GM12878 (cell line): ENCODE measurements around the gene CMC1. TPM values are rescaled to one million over a fixed set of nuclear protein-coding genes. Genes with fewer than 3 reads are reported as not detected.

Source experiments
- ATAC-seq: fragments of 200-7000 bp; cut with Tn5 transposase; 3 replicates; pipeline ENCODE4 v1.9.1; 2020; ENCODE audit warnings: mild to moderate bottlenecking, moderate library complexity
- BruUV-seq: library from RNA; stranded (reverse); fragments of 400-500 nt; replicated peaks from 2 replicates; lab custom pipeline; 2021; lab: Mats Ljungman, UMichigan
- CTCF ChIA-PET: fragments of 300-600 bp; sonication (Branson Sonifier 250); formaldehyde crosslinking; extraction: SDS; loops from one replicate; lab custom pipeline; 2021; ENCODE audit warnings: inconsistent platforms; lab: Yijun Ruan, JAX
- POLR2A ChIA-PET: fragments of 350-600 bp; formaldehyde crosslinking; extraction: SDS; loops from one replicate; lab custom pipeline; 2021; ENCODE audit warnings: inconsistent platforms; lab: Charles Lee
- RAD21 ChIA-PET: fragments of 300-600 bp; sonication (Branson Sonifier 250); formaldehyde crosslinking; loops from one replicate; lab custom pipeline; 2023; ENCODE audit warnings: antibody characterized with exemption; ENCODE audit not compliant: unreplicated experiment; lab: Charles Lee
- SMC1A ChIA-PET: fragments of 300-600 bp; sonication (Branson Sonifier 250); formaldehyde crosslinking; loops from one replicate; lab custom pipeline; 2023; ENCODE audit not compliant: unreplicated experiment, uncharacterized antibody; lab: Charles Lee
- DNase-seq: peaks from one replicate; pipeline ENCODE4 v3.0.0-alpha.2; 2011; ENCODE audit warnings: low read depth, low spot score
- FAIRE-seq: peaks from 3 replicates; lab custom pipeline; 2011; peaks lifted over from hg19 to GRCh38; lab: Jason Lieb, UNC
- H2AFZ ChIP-seq: 2 replicates; pipeline ENCODE4 v1.6.0; 2011; ENCODE audit warnings: low read depth, low read length, control low read depth; ENCODE audit not compliant: control insufficient read depth
- H3K27ac ChIP-seq: 2 replicates; pipeline ENCODE4 v1.5.1; 2011; ENCODE audit warnings: control low read depth; ENCODE audit not compliant: control insufficient read depth, insufficient read depth
- H3K27me3 ChIP-seq, 2 experiments: replicated peaks in 1 of 2; 2 replicates each; pipeline versions ENCODE4 v1.6.0 to v1.6.1; 2011; ENCODE audit warnings: low read length in 1 of 2; ENCODE audit not compliant: control insufficient read depth in 2 of 2, insufficient read depth in 2 of 2
- H3K36me3 ChIP-seq, 2 experiments: 2 replicates each; pipeline ENCODE4 v1.5.1; 2011; ENCODE audit warnings: low read length in 1 of 2; ENCODE audit not compliant: control insufficient read depth in 2 of 2, insufficient read depth in 2 of 2
- H3K4me1 ChIP-seq: 2 replicates; pipeline ENCODE4 v1.6.1; 2011; ENCODE audit warnings: mild to moderate bottlenecking, low read length, moderate library complexity, mixed read lengths; ENCODE audit not compliant: control insufficient read depth, insufficient read depth
- H3K4me2 ChIP-seq: 2 replicates; pipeline ENCODE4 v1.6.0; 2011; ENCODE audit warnings: control low read depth; ENCODE audit not compliant: control insufficient read depth, insufficient read depth
- H3K4me3 ChIP-seq: fragments of 200-600 bp; sonication (generic); 2 replicates; pipeline ENCODE4 v1.5.1; 2016
- H3K79me2 ChIP-seq: 2 replicates; pipeline ENCODE4 v1.6.0; 2011; ENCODE audit warnings: low read length; ENCODE audit not compliant: control insufficient read depth, insufficient read depth
- H3K9ac ChIP-seq: 2 replicates; pipeline ENCODE4 v1.8.0; 2011; ENCODE audit warnings: low read length, control low read depth, mixed read lengths; ENCODE audit not compliant: control insufficient read depth, insufficient read depth
- H3K9me3 ChIP-seq: replicated peaks from 3 replicates; pipeline ENCODE4 v1.5.1; 2011; ENCODE audit warnings: mild to moderate bottlenecking, low read length; ENCODE audit not compliant: control insufficient read depth, insufficient read depth
- H4K20me1 ChIP-seq: 2 replicates; pipeline ENCODE4 v1.6.0; 2011; ENCODE audit not compliant: control insufficient read depth, insufficient read depth
- BHLHE40 ChIP-seq, 2 experiments: fragments of 450-650 bp in 1 of 2; IDR thresholded peaks; 2 replicates each; pipeline ENCODE4 v1.6.1; 2011 to 2017; ENCODE audit warnings: low read depth in 2 of 2, borderline replicate concordance in 1 of 2, improper control_type of control experiment in 1 of 2, low read length in 1 of 2, mild to moderate bottlenecking in 1 of 2
- CREB1 ChIP-seq: IDR thresholded peaks from 2 replicates; pipeline ENCODE4 v1.6.1; 2012; ENCODE audit warnings: low read depth, mild to moderate bottlenecking, inconsistent platforms
- EP300 ChIP-seq, 2 experiments: fragments of 150-350 bp in 1 of 2; IDR thresholded peaks; 2 replicates each; pipeline ENCODE4 v1.6.1; 2011 to 2012; ENCODE audit warnings: low read depth in 2 of 2, low read length in 2 of 2, borderline replicate concordance in 1 of 2, improper control_type of control experiment in 1 of 2, inconsistent platforms in 1 of 2; ENCODE audit not compliant: control insufficient read depth in 1 of 2
- EZH2 ChIP-seq: IDR thresholded peaks from 2 replicates; pipeline ENCODE4 v1.6.1; 2012; ENCODE audit warnings: low read depth, mild to moderate bottlenecking, control low read depth, inconsistent platforms, low read length, borderline replicate concordance; ENCODE audit not compliant: control insufficient read depth
- KAT2A ChIP-seq: conservative IDR thresholded peaks from 2 replicates; pipeline ENCODE4 v1.6.1; 2011; ENCODE audit warnings: low read depth, low read length; ENCODE audit not compliant: control insufficient read depth
- KDM1A ChIP-seq: fragments of 200-600 bp; sonication (generic); IDR thresholded peaks from 2 replicates; pipeline ENCODE4 v1.6.1; 2016; ENCODE audit warnings: borderline replicate concordance
- NBN ChIP-seq: fragments of 450-650 bp; IDR thresholded peaks from 2 replicates; pipeline ENCODE4 v1.6.1; 2016
- SIX5 ChIP-seq: IDR thresholded peaks from 2 replicates; pipeline ENCODE4 v1.6.1; 2011; ENCODE audit warnings: mild to moderate bottlenecking, low read depth, low read length, moderate library complexity; ENCODE audit not compliant: severe bottlenecking
- STAT1 ChIP-seq: fragments of 450-650 bp; conservative IDR thresholded peaks from 2 replicates; pipeline ENCODE4 v1.6.1; 2014; ENCODE audit warnings: antibody characterized with exemption, mild to moderate bottlenecking
- SUZ12 ChIP-seq: fragments of 200-600 bp; sonication (generic); IDR thresholded peaks from one replicate; pipeline ENCODE4 v1.6.1; 2018; ENCODE audit warnings: antibody characterized with exemption, mild to moderate bottlenecking; ENCODE audit not compliant: unreplicated experiment
- TCF3 ChIP-seq: IDR thresholded peaks from 2 replicates; pipeline ENCODE4 v1.6.1; 2012; ENCODE audit warnings: low read depth, mild to moderate bottlenecking, low read length, borderline replicate concordance; ENCODE audit not compliant: insufficient read depth
- ZNF274 ChIP-seq: IDR thresholded peaks from one replicate; pipeline ENCODE4 v1.8.0; 2011; ENCODE audit not compliant: insufficient read length, insufficient read depth
- WGBS: methylation state at CpG from one replicate; pipeline ENCODE4 v1.1.6; 2016; ENCODE audit warnings: low lambda C conversion rate; ENCODE audit not compliant: insufficient replicate concordance, insufficient coverage; ENCODE audit errors: missing lambda C conversion rate; 5-methylcytosine and 5-hydroxymethylcytosine counted together
- in situ Hi-C: fragments of 300-500 bp; cut with MboI; formaldehyde crosslinking; loops from 9 replicates; pipeline ENCODE4 v1.14.3; 2018; ENCODE audit warnings: mixed read lengths
- intact Hi-C: fragments of 100-400 bp; cut with micrococcal nuclease; formaldehyde crosslinking; loops from one replicate; pipeline ENCODE4 v1.14.2; 2022; ENCODE audit not compliant: unreplicated experiment
- polyA plus RNA-seq, 11 experiments: library from polyadenylated mRNA; depleted of rRNA in 4 of 11; unstranded in 6 of 11; stranded (reverse) in 5 of 11; fragments of >200 nt; fragmentation: Nextera tagmentation in 4 of 11; fragmentation: Illumina TruSeq in 1 of 11; extraction: Ambion mirVana in 4 of 11; extraction: Trizol in 1 of 11; gene quantifications; 1 replicate in 1 of 11; 2 replicates in 10 of 11; pipeline versions ENCODE4 v1.2.1 to v1.2.3, GENCODE V29; 2011 to 2016; ENCODE audit warnings: inconsistent platforms in 2 of 11, missing spikeins in 2 of 11, low read depth in 1 of 11
- total RNA-seq, 4 experiments: library from RNA; depleted of rRNA in 3 of 4; stranded (reverse); fragments of >200 nt in 3 of 4; fragmentation: Illumina TruSeq in 1 of 4; extraction: Trizol in 1 of 4; gene quantifications; 2 replicates each; pipeline versions ENCODE4 v1.2.1 to v1.2.3, GENCODE V29; 2013 to 2021
- TF ChIP-seq, protein P1 (sequence below): fragments of 450-650 bp; IDR thresholded peaks from 2 replicates; pipeline ENCODE4 v1.6.1; 2017; ENCODE audit warnings: mild to moderate bottlenecking, moderate library complexity
- TF ChIP-seq, protein P2 (sequence below): IDR thresholded peaks from 2 replicates; pipeline ENCODE4 v1.6.1; 2011; ENCODE audit warnings: low read depth, mild to moderate bottlenecking, low read length, moderate library complexity, borderline replicate concordance; ENCODE audit errors: extremely low read depth
- TF ChIP-seq, protein P3 (sequence below): fragments of 450-650 bp; IDR thresholded peaks from 2 replicates; pipeline ENCODE4 v1.6.1; 2018; ENCODE audit warnings: borderline replicate concordance, mild to moderate bottlenecking; ENCODE audit not compliant: partially characterized antibody

The CMC1 gene
- total and polyA plus RNA-seq, 10 of the 15 experiments (the other 5 are each of a cell fraction or from before 2014, with no cell fraction given): 12.3 to 118 (median 29.3) TPM

DNA sequence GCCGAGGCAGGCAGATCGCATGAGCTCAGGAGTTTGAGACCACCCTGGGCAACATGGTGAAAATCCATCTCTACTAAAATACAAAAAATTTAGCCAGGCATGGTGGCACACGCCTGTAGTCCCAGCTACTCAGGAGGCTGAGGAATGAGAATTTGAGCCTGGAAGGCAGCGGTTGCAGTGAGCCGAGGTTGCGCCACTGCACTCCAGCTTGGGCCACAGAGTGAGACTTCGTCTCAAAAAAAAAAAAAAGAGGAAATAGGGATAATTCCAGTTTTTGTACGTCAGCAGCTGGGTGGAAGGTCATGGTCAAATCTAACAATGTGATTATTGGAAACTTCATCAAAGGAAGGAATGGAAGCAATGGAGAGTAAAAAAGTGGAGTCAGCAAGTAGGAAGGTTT is 3.1 kb downstream of the CMC1 start (continued):
- TF ChIP-seq, protein P1, sequence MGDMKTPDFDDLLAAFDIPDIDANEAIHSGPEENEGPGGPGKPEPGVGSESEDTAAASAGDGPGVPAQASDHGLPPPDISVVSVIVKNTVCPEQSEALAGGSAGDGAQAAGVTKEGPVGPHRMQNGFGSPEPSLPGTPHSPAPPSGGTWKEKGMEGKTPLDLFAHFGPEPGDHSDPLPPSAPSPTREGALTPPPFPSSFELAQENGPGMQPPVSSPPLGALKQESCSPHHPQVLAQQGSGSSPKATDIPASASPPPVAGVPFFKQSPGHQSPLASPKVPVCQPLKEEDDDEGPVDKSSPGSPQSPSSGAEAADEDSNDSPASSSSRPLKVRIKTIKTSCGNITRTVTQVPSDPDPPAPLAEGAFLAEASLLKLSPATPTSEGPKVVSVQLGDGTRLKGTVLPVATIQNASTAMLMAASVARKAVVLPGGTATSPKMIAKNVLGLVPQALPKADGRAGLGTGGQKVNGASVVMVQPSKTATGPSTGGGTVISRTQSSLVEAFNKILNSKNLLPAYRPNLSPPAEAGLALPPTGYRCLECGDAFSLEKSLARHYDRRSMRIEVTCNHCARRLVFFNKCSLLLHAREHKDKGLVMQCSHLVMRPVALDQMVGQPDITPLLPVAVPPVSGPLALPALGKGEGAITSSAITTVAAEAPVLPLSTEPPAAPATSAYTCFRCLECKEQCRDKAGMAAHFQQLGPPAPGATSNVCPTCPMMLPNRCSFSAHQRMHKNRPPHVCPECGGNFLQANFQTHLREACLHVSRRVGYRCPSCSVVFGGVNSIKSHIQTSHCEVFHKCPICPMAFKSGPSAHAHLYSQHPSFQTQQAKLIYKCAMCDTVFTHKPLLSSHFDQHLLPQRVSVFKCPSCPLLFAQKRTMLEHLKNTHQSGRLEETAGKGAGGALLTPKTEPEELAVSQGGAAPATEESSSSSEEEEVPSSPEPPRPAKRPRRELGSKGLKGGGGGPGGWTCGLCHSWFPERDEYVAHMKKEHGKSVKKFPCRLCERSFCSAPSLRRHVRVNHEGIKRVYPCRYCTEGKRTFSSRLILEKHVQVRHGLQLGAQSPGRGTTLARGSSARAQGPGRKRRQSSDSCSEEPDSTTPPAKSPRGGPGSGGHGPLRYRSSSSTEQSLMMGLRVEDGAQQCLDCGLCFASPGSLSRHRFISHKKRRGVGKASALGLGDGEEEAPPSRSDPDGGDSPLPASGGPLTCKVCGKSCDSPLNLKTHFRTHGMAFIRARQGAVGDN: no peak

DNA sequence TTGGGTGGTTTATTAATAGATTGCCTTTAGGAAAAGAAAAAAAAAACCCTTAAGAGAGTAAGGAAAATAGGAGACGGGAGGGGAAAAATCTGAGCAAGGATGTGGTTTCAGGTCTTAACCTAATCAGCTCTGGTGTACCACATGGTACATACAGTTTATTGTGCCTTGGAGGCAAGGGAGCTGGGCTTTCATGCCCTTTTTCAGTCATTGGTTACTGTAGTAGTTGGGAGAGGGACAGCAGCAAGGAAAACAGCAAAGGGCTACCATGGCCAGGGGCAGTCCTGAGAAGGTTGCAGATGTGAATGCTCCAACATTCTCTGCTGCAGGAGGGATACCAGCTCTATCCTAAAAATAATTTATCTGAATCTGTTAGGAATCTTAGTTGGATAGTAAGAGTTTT is 5.9 kb downstream of the CMC1 start:
- in situ Hi-C loops: no loop called here
- Histone ChIP-seq H3K4me2 (no peak overlapping the region), H4K20me1 (no peaks in the 10 kb centered on the region), H3K27ac (no peak overlapping the region), H3K4me1 (no peaks in the 10 kb centered on the region; the same call in 1 of the 2 replicates), H3K4me3 (no peak overlapping the region), H3K27me3 (no peaks in the 10 kb centered on the region), H3K9me3 (no peaks in the 10 kb centered on the region; the same call in 1 of the 3 replicates), H3K36me3 (no peaks in the 10 kb centered on the region), H3K79me2 (peaks cover 33% of the 10 kb centered on the region), H2AFZ (no peak overlapping the region), H3K9ac (no peak overlapping the region)
- no peak for DNase-seq
- SMC1A ChIA-PET: interaction anchor here (0.6 to 1.5 kb wide), 10 partner anchors 10 to 332 kb away, joined by 3 to 7 read pairs (median 4); no protein-coding TSS in a partner anchor
- no peak for ATAC-seq
- CTCF ChIA-PET: interaction anchor here (1.1 kb wide), 1 partner anchor 29 kb away, joined by 3 read pairs; no protein-coding TSS in a partner anchor
- POLR2A ChIA-PET: interaction anchor here (1.4 kb wide), 1 partner anchor 9 kb away, joined by 3 read pairs; no protein-coding TSS in a partner anchor
- 92% methylated on average over 1 of the region's 1 CpG for WGBS
- RAD21 ChIA-PET: interaction anchor here (0.8 to 1.3 kb wide), 4 partner anchors 12 to 118 kb away, joined by 3 read pairs; no protein-coding TSS in a partner anchor
- no peak for FAIRE-seq
- intact Hi-C loops: no loop called here
- no TSS peak for BruUV-seq
- TF ChIP-seq SUZ12: no peak
- no peak for TF ChIP-seq KAT2A
- no peak for TF ChIP-seq ZNF274
- TF ChIP-seq, protein P2, sequence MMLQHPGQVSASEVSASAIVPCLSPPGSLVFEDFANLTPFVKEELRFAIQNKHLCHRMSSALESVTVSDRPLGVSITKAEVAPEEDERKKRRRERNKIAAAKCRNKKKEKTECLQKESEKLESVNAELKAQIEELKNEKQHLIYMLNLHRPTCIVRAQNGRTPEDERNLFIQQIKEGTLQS: no peak
- TF ChIP-seq EZH2: no peak
- TF ChIP-seq NBN: no peak
- TF ChIP-seq, protein P3, sequence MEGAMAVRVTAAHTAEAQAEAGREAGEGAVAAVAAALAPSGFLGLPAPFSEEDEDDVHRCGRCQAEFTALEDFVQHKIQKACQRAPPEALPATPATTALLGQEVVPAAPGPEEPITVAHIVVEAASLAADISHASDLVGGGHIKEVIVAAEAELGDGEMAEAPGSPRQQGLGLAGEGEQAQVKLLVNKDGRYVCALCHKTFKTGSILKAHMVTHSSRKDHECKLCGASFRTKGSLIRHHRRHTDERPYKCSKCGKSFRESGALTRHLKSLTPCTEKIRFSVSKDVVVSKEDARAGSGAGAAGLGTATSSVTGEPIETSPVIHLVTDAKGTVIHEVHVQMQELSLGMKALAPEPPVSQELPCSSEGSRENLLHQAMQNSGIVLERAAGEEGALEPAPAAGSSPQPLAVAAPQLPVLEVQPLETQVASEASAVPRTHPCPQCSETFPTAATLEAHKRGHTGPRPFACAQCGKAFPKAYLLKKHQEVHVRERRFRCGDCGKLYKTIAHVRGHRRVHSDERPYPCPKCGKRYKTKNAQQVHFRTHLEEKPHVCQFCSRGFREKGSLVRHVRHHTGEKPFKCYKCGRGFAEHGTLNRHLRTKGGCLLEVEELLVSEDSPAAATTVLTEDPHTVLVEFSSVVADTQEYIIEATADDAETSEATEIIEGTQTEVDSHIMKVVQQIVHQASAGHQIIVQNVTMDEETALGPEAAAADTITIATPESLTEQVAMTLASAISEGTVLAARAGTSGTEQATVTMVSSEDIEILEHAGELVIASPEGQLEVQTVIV: no peak
- no peak for TF ChIP-seq STAT1
- no peak for TF ChIP-seq KDM1A
- TF ChIP-seq EP300 (IDR thresholded peaks at IDR 0.05; ENCODE audit: borderline replicate concordance in 1 of 2, control insufficient read depth in 1 of 2, low read depth in 2 of 2, low read length in 2 of 2): no peak
- no peak for TF ChIP-seq TCF3
- TF ChIP-seq BHLHE40 (IDR thresholded peaks at IDR 0.05; ENCODE audit: borderline replicate concordance in 1 of 2, low read depth in 2 of 2, low read length in 1 of 2): no peak
- TF ChIP-seq SIX5: no peak
- no peak for TF ChIP-seq CREB1
